Measurements from ENCODE around the gene CFAP298. TPM values are rescaled to one million over a fixed set of nuclear protein-coding genes. Genes with fewer than 3 reads are reported as not detected.

Gene CFAP298
- total RNA-seq, 4 donors from 2014 or later, result 9.7 to 45.3 (median 27.4) TPM

GRCh38 chr21:32560896-32561295 lies 51.3 kb downstream of the CFAP298 start:
- no peaks in the 10 kb centered on the region for H3K4me1 ChIP-seq
- no peaks in the 10 kb centered on the region for H3K27me3 ChIP-seq
- no peak overlapping the region for H3K27ac ChIP-seq
- intact Hi-C loops (cut with DNase I; ENCODE audit: low total_unique reads), result loop anchor here (10.0 kb wide), 1 partner anchor 156 kb away; no protein-coding TSS in a partner anchor
- no peaks in the 10 kb centered on the region for H3K36me3 ChIP-seq
- no peaks in the 10 kb centered on the region for H3K9me3 ChIP-seq
- no peak for TF ChIP-seq CTCF (IDR thresholded peaks at IDR 0.05)
- no peak for TF ChIP-seq POLR2A (IDR thresholded peaks at IDR 0.05)
- no peak for DNase-seq
- no peak overlapping the region for H3K4me3 ChIP-seq

GRCh38 chr21:32559006-32559610 lies 53.1 kb downstream of the CFAP298 start:
- Histone ChIP-seq H3K36me3 (no peaks in the 10 kb centered on the region), H3K4me1 (no peaks in the 10 kb centered on the region), H3K9me3 (no peaks in the 10 kb centered on the region), H3K27me3 (no peaks in the 10 kb centered on the region), H3K27ac (no peak overlapping the region), H3K4me3 (no peak overlapping the region)
- no peak for DNase-seq
- intact Hi-C loops (cut with DNase I; ENCODE audit: low total_unique reads), result no loop called here
- TF ChIP-seq CTCF (IDR thresholded peaks at IDR 0.05), result no peak
- no peak for TF ChIP-seq POLR2A (IDR thresholded peaks at IDR 0.05)

- no peak for TF ChIP-seq CTCF (IDR thresholded peaks at IDR 0.05)
- no peak for TF ChIP-seq POLR2A (IDR thresholded peaks at IDR 0.05)
- Histone ChIP-seq H3K36me3 (no peaks in the 10 kb centered on the region), H3K4me1 (no peaks in the 10 kb centered on the region), H3K27ac (no peak overlapping the region), H3K4me3 (no peak overlapping the region), H3K9me3 (no peaks in the 10 kb centered on the region), H3K27me3 (no peaks in the 10 kb centered on the region)
- intact Hi-C loops (cut with DNase I; ENCODE audit: low total_unique reads), result no loop called here
- DNase-seq, result no peak
Measured at GRCh38 chr21:32558106-32558505, 54.1 kb downstream of the CFAP298 start.

- no peak overlapping the region for H3K27ac ChIP-seq
- TF ChIP-seq CTCF (IDR thresholded peaks at IDR 0.05), result no peak
- TF ChIP-seq POLR2A (IDR thresholded peaks at IDR 0.05), result no peak
- no peak overlapping the region for H3K4me3 ChIP-seq
Measured at GRCh38 chr21:32554832-32555638, 57.1 kb downstream of the CFAP298 start.

GRCh38 chr21:32549886-32550285 lies 62.3 kb downstream of the CFAP298 start:
- DNase-seq, result no peak
- H3K4me3 ChIP-seq, result no peak overlapping the region
- H3K9me3 ChIP-seq, result no peaks in the 10 kb centered on the region
- H3K27ac ChIP-seq, result no peak overlapping the region
- H3K36me3 ChIP-seq, result no peaks in the 10 kb centered on the region
- TF ChIP-seq POLR2A (IDR thresholded peaks at IDR 0.05), result no peak
- no peak for TF ChIP-seq CTCF (IDR thresholded peaks at IDR 0.05)
- H3K4me1 ChIP-seq, result no peaks in the 10 kb centered on the region
- intact Hi-C loops (cut with DNase I; ENCODE audit: low total_unique reads), result no loop called here
- H3K27me3 ChIP-seq, result no peaks in the 10 kb centered on the region

More at GRCh38 chr21:32554832-32555638, 57.1 kb downstream of the CFAP298 start:
- no peaks in the 10 kb centered on the region for H3K4me1 ChIP-seq
- intact Hi-C loops (cut with DNase I; ENCODE audit: low total_unique reads), result no loop called here
- H3K36me3 ChIP-seq, result no peaks in the 10 kb centered on the region
- H3K27me3 ChIP-seq, result no peaks in the 10 kb centered on the region
- no peaks in the 10 kb centered on the region for H3K9me3 ChIP-seq
- DNase-seq, result no peak

Measured in uterus (tissue), 4 donors.